K562 (cell line): ENCODE results near the gene DGCR6L. TPM values are rescaled to one million over a fixed set of nuclear protein-coding genes. Genes with fewer than 3 reads are reported as not detected.
"Not testable (repeated sequence)": the region's sequence is repeated elsewhere in the genome, so short reads cannot be mapped to it uniquely, and the experiment has no call there.

Experiments
- ATAC-seq: fragments of 200-7000 bp; cut with Tn5 transposase; 3 replicates; pipeline ENCODE4 v1.9.1; 2020; ENCODE audit warnings: moderate library complexity
- BruUV-seq: library from RNA; stranded (reverse); fragments of 400-500 nt; replicated peaks from 2 replicates; lab custom pipeline; 2021; lab: Mats Ljungman, UMichigan
- CTCF ChIA-PET: fragments of 300-600 bp; formaldehyde crosslinking; extraction: SDS; loops from one replicate; lab custom pipeline; 2021; ENCODE audit warnings: low intra/inter-chr PET ratio; lab: Yijun Ruan, JAX
- POLR2A ChIA-PET: fragments of 300-600, 350-650 bp; sonication (Branson Sonifier 250); formaldehyde crosslinking; extraction: SDS; loops from one replicate; lab custom pipeline; 2021; ENCODE audit warnings: antibody characterized with exemption, inconsistent platforms; lab: Yijun Ruan, JAX
- DNase-seq, 4 experiments: peaks; one replicate each; pipeline versions ENCODE4 v3.0.0 to v3.0.0-alpha.2; 2011 to 2018; ENCODE audit warnings: low spot score in 3 of 4, mixed read lengths in 3 of 4; ENCODE audit errors: extremely low read depth in 1 of 4
- FAIRE-seq: peaks from 2 replicates; lab custom pipeline; 2011; peaks lifted over from hg19 to GRCh38; lab: Jason Lieb, UNC
- H2AFZ ChIP-seq: 2 replicates; pipeline ENCODE4 v1.6.0; 2011; ENCODE audit warnings: low read depth, low read length, control low read depth, inconsistent platforms
- H3K27ac ChIP-seq: fragments of 200-600 bp; 3 replicates; pipeline ENCODE4 v1.8.0; 2011; ENCODE audit warnings: low read depth, mild to moderate bottlenecking, control low read depth, inconsistent platforms, low read length, moderate library complexity, mixed read lengths; ENCODE audit errors: extremely low read depth
- H3K27me3 ChIP-seq, 2 experiments: fragments of 300-600 bp in 1 of 2; 2 replicates in 1 of 2; 3 replicates in 1 of 2; pipeline versions ENCODE4 v1.6.0 to v1.8.0; 2011; ENCODE audit warnings: inconsistent platforms in 2 of 2, low read length in 2 of 2, mild to moderate bottlenecking in 1 of 2, mixed read lengths in 1 of 2, moderate library complexity in 1 of 2; ENCODE audit not compliant: control insufficient read depth in 2 of 2, insufficient read depth in 2 of 2
- H3K36me3 ChIP-seq: fragments of 300-600 bp; 3 replicates; pipeline ENCODE4 v1.8.0; 2011; ENCODE audit warnings: mild to moderate bottlenecking, low read length, inconsistent platforms; ENCODE audit not compliant: control insufficient read depth, insufficient read depth
- H3K4me1 ChIP-seq, 2 experiments: fragments of 200-600 bp in 1 of 2; replicated peaks in 1 of 2; 2 replicates in 1 of 2; 3 replicates in 1 of 2; pipeline versions ENCODE4 v1.5.1 to v1.8.0; 2011; ENCODE audit warnings: inconsistent platforms in 2 of 2, low read length in 2 of 2, mild to moderate bottlenecking in 1 of 2, mixed read lengths in 1 of 2, moderate library complexity in 1 of 2; ENCODE audit not compliant: control insufficient read depth in 2 of 2, insufficient read depth in 2 of 2
- H3K4me2 ChIP-seq: 2 replicates; pipeline ENCODE4 v1.6.1; 2011; ENCODE audit warnings: low read length, control low read depth, inconsistent platforms, mixed read lengths; ENCODE audit not compliant: insufficient read depth
- H3K4me3 ChIP-seq: fragments of 200-600 bp; sonication (generic), shearing (Covaris generic); 2 replicates; pipeline ENCODE4 v1.5.1; 2016; ENCODE audit warnings: control low read depth, inconsistent platforms
- H3K79me2 ChIP-seq: fragments of 200-600 bp; 3 replicates; pipeline ENCODE4 v1.8.0; 2011; ENCODE audit warnings: low read length, inconsistent platforms; ENCODE audit not compliant: control insufficient read depth, insufficient read depth
- H3K9ac ChIP-seq, 2 experiments: 2 replicates each; pipeline versions ENCODE4 v1.6.0 to v1.6.1; 2011; ENCODE audit warnings: low read depth in 2 of 2, low read length in 2 of 2, control low read depth in 1 of 2, inconsistent platforms in 1 of 2, mild to moderate bottlenecking in 1 of 2, mixed read lengths in 1 of 2; ENCODE audit not compliant: insufficient read depth in 1 of 2
- H3K9me1 ChIP-seq: one replicate; pipeline ENCODE4 v1.6.0; 2011; ENCODE audit warnings: inconsistent platforms, mild to moderate bottlenecking, low read length, moderate library complexity; ENCODE audit not compliant: control insufficient read depth, insufficient read depth
- H3K9me3 ChIP-seq: replicated peaks from 2 replicates; pipeline ENCODE4 v1.5.1; 2011; ENCODE audit warnings: low read depth, low read length, inconsistent platforms; ENCODE audit not compliant: control insufficient read depth, insufficient read depth
- H4K20me1 ChIP-seq: replicated peaks from 2 replicates; pipeline ENCODE4 v1.6.1; 2011; ENCODE audit warnings: low read length, inconsistent platforms, mixed read lengths; ENCODE audit not compliant: control insufficient read depth, insufficient read depth
- CEBPG ChIP-seq, 3 experiments: fragments of 200-800 bp in 1 of 3; sonication (Bioruptor generic) in 1 of 3; sonication (generic) in 1 of 3; formaldehyde crosslinking in 1 of 3; IDR thresholded peaks in 2 of 3; conservative IDR thresholded peaks in 1 of 3; 2 replicates each; pipeline versions ENCODE4 v1.6.1 to v1.8.0; 2016 to 2022; ENCODE audit warnings: missing compliant biosample characterization in 2 of 3, missing genetic modification characterization in 2 of 3, mild to moderate bottlenecking in 1 of 3, missing genetic modification reagents in 1 of 3
- ETV1 ChIP-seq: fragments of 450-650 bp; conservative IDR thresholded peaks from 2 replicates; pipeline ENCODE4 v1.6.1; 2016; ENCODE audit warnings: missing genetic modification characterization, control low read depth, low read depth, missing compliant biosample characterization
- RBM22 ChIP-seq: fragments of 200-400 bp; formaldehyde crosslinking; IDR thresholded peaks from 2 replicates; pipeline ENCODE4 v1.6.1; 2018; ENCODE audit warnings: low read length, low read depth; ENCODE audit not compliant: poor library complexity, severe bottlenecking
- ZNF133 ChIP-seq: fragments of 250-450 bp; sonication (Bioruptor Pico); IDR thresholded peaks from 2 replicates; pipeline ENCODE4 v1.4.0; 2020; ENCODE audit warnings: mild to moderate bottlenecking
- ZNF134 ChIP-seq: fragments of 250-450 bp; sonication (Bioruptor Pico); conservative IDR thresholded peaks from 2 replicates; pipeline ENCODE4 v1.4.0; 2020
- ZNF77 ChIP-seq: fragments of 250-450 bp; sonication (Bioruptor Pico); IDR thresholded peaks from 2 replicates; pipeline ENCODE4 v1.5.0; 2020
- WGBS: fragments of 100-300 bp; shearing (Covaris generic); methylation state at CpG from one replicate; pipeline ENCODE4 v1.1.6; 2016; ENCODE audit warnings: low coverage, mixed read lengths; ENCODE audit not compliant: insufficient coverage; ENCODE audit errors: missing lambda C conversion rate; 5-methylcytosine and 5-hydroxymethylcytosine counted together
- in situ Hi-C: fragments of 300-500 bp; cut with MboI; formaldehyde crosslinking; loops from 4 replicates; pipeline ENCODE4 v1.15.0; 2018; ENCODE audit warnings: inconsistent platforms, mixed read lengths
- intact Hi-C: fragments of 100-400 bp; cut with micrococcal nuclease; formaldehyde crosslinking; loops from 2 replicates; pipeline ENCODE4 v1.14.2; 2022
- polyA plus RNA-seq, 8 experiments: library from polyadenylated mRNA; depleted of rRNA in 4 of 8; stranded (reverse) in 5 of 8; unstranded in 3 of 8; fragments of >200 nt; fragmentation: Nextera tagmentation in 2 of 8; fragmentation: Illumina TruSeq in 1 of 8; extraction: Ambion mirVana in 2 of 8; extraction: Trizol in 1 of 8; gene quantifications; 2 replicates each; pipeline versions ENCODE4 v1.2.1 to v1.2.3, GENCODE V29; 2011 to 2014; ENCODE audit warnings: inconsistent platforms in 1 of 8, missing spikeins in 1 of 8
- total RNA-seq, 7 experiments: library from RNA; depleted of rRNA in 6 of 7; stranded (reverse); fragments of >200 nt in 6 of 7; fragmentation: Illumina TruSeq in 2 of 7; extraction: Trizol in 2 of 7; gene quantifications; 2 replicates each; pipeline versions ENCODE4 v1.2.1 to v1.2.3, GENCODE V29; 2011 to 2021; ENCODE audit warnings: low replicate concordance in 1 of 7
- TF ChIP-seq, protein P1 (sequence below): IDR thresholded peaks from 2 replicates; pipeline ENCODE4 v1.6.1; 2011; ENCODE audit warnings: borderline replicate concordance, low read depth, mild to moderate bottlenecking, moderate library complexity, low read length; ENCODE audit not compliant: insufficient read depth, poor library complexity, severe bottlenecking
- TF ChIP-seq, protein P2 (sequence below): fragments of 250-450 bp; sonication (Bioruptor Pico); IDR thresholded peaks from 2 replicates; pipeline ENCODE4 v1.4.0; 2020; ENCODE audit warnings: mild to moderate bottlenecking, moderate library complexity, borderline replicate concordance

Gene DGCR6L
- total and polyA plus RNA-seq, 9 of the 15 experiments (the other 6 are each of a cell fraction or from before 2014, with no cell fraction given), result 3.6 to 151 (median 51.0) TPM

- TF ChIP-seq, protein P1, sequence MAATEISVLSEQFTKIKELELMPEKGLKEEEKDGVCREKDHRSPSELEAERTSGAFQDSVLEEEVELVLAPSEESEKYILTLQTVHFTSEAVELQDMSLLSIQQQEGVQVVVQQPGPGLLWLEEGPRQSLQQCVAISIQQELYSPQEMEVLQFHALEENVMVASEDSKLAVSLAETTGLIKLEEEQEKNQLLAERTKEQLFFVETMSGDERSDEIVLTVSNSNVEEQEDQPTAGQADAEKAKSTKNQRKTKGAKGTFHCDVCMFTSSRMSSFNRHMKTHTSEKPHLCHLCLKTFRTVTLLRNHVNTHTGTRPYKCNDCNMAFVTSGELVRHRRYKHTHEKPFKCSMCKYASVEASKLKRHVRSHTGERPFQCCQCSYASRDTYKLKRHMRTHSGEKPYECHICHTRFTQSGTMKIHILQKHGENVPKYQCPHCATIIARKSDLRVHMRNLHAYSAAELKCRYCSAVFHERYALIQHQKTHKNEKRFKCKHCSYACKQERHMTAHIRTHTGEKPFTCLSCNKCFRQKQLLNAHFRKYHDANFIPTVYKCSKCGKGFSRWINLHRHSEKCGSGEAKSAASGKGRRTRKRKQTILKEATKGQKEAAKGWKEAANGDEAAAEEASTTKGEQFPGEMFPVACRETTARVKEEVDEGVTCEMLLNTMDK, result peak; percentile 36
- TF ChIP-seq CEBPG (CRISPR knock-in tag; IDR thresholded peaks at IDR 0.05) (0 out of 2 replicates have a peak, but pooled peaks have one; percentile 8), ZNF133 (0 out of 2 replicates have a peak, but pooled peaks have one; percentile 24)
- TF ChIP-seq CEBPG (tag; conservative IDR thresholded peaks at IDR 0.05 in 1 of 2, IDR thresholded peaks at IDR 0.05 in 1 of 2), result not testable (repeated sequence)
These were observed 6.4 kb downstream of the DGCR6L start (continued) for GRCh38 chr22:20313306-20314077.

DNA sequence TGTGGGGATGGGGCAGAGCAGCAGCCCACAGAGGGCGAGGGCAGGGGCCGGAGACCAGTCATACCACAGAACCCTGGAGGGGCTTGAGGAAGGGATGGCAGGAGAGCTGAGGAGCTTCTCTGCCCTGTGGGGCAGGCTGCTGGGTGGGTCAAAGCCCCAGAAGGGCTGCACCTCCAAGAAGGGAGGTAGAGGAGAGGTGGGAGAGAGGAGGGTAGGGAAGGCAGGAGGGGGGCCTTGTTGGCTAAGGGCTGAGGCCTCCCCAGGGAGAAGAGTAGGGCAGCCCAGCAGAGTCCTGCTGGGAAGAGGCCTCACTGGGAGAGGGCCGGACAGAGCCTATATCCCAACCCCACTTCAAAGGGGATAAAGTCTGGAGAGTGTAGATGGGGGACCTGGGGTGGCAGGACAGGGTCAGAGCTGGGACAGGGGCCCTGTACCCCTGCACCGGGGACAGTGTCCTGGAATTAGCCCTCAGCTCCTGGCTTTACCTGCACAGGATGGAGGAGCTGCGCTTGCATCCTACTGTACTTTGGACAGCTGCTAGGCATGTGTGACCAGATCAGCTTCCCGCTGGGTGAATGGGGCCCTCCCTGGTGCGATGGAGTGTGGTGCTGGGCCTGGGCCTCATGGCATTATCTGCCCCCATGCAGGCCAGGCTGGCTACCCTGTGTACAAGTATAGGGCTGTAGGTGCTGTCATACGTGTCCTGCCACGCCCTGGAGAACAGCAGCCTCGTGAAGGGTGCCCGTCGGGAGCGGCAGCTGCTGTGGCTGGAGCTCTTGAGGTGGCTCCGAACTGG is 7.3 kb downstream of the DGCR6L start:
- Histone ChIP-seq H2AFZ (no peak overlapping the region), H3K27me3 (peaks cover 15 to 29% of the 10 kb centered on the region in 2 experiments; a peak in 4 of 5 replicates), H3K9ac (no peak overlapping the region; a peak in 1 of 4 replicates), H3K4me3 (no peak overlapping the region), H3K79me2 (peaks cover 9% of the 10 kb centered on the region; the same call in 1 of the 3 replicates), H4K20me1 (peaks cover 23% of the 10 kb centered on the region), H3K4me2 (no peak overlapping the region), H3K9me1 (no peaks in the 10 kb centered on the region), H3K4me1 (peaks cover 5 to 40% of the 10 kb centered on the region in 2 experiments; a peak in 3 of 5 replicates), H3K9me3 (no peaks in the 10 kb centered on the region), H3K36me3 (peaks cover 3% of the 10 kb centered on the region; the same call in 1 of the 3 replicates), H3K27ac (no peak overlapping the region)
- BruUV-seq, result no TSS peak
- ChIA-PET POLR2A (interaction anchor here (0.6 to 1.7 kb wide), 7 partner anchors 11 to 116 kb away, joined by 3 to 4 read pairs (median 3); no protein-coding TSS in a partner anchor), CTCF (no interaction called here)
- intact Hi-C loops, result no loop called here
- WGBS, result 66% methylated on average over 14 of the region's 14 CpGs
- DNase-seq (peak in 3 of 4 experiments; percentile 12 to 35 (median 32)), ATAC-seq (no peak), FAIRE-seq (no peak)
- in situ Hi-C loops, result loop anchor here (5.0 to 25.0 kb wide), 2 partner anchors 1395 to 1900 kb away; no protein-coding TSS in a partner anchor
- TF ChIP-seq ZNF77 (peak; percentile 38; the same call in 1 of the 2 replicates), ZNF134 (CRISPR knock-in tag) (no peak), ETV1 (tag) (no peak), RBM22 (no peak)
- TF ChIP-seq, protein P2, sequence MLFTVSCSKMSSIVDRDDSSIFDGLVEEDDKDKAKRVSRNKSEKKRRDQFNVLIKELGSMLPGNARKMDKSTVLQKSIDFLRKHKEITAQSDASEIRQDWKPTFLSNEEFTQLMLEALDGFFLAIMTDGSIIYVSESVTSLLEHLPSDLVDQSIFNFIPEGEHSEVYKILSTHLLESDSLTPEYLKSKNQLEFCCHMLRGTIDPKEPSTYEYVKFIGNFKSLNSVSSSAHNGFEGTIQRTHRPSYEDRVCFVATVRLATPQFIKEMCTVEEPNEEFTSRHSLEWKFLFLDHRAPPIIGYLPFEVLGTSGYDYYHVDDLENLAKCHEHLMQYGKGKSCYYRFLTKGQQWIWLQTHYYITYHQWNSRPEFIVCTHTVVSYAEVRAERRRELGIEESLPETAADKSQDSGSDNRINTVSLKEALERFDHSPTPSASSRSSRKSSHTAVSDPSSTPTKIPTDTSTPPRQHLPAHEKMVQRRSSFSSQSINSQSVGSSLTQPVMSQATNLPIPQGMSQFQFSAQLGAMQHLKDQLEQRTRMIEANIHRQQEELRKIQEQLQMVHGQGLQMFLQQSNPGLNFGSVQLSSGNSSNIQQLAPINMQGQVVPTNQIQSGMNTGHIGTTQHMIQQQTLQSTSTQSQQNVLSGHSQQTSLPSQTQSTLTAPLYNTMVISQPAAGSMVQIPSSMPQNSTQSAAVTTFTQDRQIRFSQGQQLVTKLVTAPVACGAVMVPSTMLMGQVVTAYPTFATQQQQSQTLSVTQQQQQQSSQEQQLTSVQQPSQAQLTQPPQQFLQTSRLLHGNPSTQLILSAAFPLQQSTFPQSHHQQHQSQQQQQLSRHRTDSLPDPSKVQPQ, result no peak
